ENCODE data around the gene EXOC3L4. TPM values are rescaled to one million over a fixed set of nuclear protein-coding genes. Genes with fewer than 3 reads are reported as not detected.
"Not testable (repeated sequence)": the region's sequence is repeated elsewhere in the genome, so short reads cannot be mapped to it uniquely, and the experiment has no call there.

Gene EXOC3L4
- polyA plus RNA-seq, 2 of the 4 experiments (the other 2 are of a cell fraction), result 1.5 to 4.3 TPM

DNA sequence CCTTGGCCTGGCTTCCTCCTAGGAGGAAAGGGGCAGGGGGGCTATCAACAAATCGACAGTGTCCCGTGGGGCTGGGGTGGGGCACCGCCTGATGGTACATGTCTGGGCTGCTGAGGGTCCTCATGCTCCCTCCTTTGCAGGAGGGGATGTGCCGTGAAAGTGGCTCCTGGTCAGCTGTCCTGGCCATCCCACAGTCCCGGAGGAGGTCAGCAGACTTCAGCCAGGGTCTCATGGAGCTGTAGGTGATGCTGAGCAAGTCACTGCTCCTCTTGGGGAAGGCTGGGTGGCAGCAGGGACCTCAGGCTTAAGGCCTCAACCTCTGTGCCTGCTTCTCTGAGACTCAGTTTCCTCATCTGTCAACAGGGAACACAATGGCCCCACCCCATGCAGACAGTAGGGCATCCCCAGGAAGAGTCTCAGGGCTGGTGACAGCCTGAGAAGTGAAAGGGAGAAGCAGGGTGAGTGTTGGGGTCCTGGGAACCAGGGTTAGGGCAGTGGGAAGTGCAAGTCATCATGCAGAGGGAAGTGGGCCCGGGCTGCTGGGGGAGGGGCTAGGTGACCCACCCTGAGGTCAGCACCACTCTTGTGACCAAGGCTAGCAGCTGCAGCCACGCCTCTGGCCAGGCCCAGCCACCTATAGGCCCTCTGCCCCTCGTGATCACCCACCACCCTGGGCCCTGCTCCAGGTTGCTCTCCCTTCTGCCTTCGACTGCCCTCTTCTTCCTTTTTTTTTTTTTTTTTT, 24.3 kb downstream of the EXOC3L4 start:
- DNase-seq (ENCODE audit: low read depth in 1 of 2, low spot score in 1 of 2) (no peak), ATAC-seq (no peak), FAIRE-seq (no peak)
- H3K9me3 ChIP-seq, result no peaks in the 10 kb centered on the region
- ChIA-PET CTCF (interaction anchor here (0.9 to 7.8 kb wide), 7 partner anchors 9 to 174 kb away, joined by 3 to 120 read pairs (median 5); no protein-coding TSS in a partner anchor), POLR2A (interaction anchor here (1.4 kb wide), 1 partner anchor 9 kb away, joined by 3 read pairs; no protein-coding TSS in a partner anchor)
- no peak overlapping the region for H3K4me3 ChIP-seq
- H3K4me1 ChIP-seq, result peaks cover 77% of the 10 kb centered on the region
- TF ChIP-seq NR3C1 (IDR thresholded peaks at IDR 0.05), result no peak
- 0 out of 2 replicates have a peak, but pooled peaks have one; percentile 14 for TF ChIP-seq NFE2L2 (conservative IDR thresholded peaks at IDR 0.05; ENCODE audit: low read length)
- TF ChIP-seq MAZ (IDR thresholded peaks at IDR 0.05; ENCODE audit: borderline replicate concordance, low read depth, low read length), result no peak
- TF ChIP-seq POLR2AphosphoS2 (conservative IDR thresholded peaks at IDR 0.05; ENCODE audit: low read length), result no peak
- 0 out of 2 replicates have a peak, but pooled peaks have one; percentile 2 for TF ChIP-seq KDM1A (IDR thresholded peaks at IDR 0.05; ENCODE audit: low read depth)
- no peak for TF ChIP-seq RNF2 (IDR thresholded peaks at IDR 0.05; ENCODE audit: borderline replicate concordance, low read depth)
- no peak for TF ChIP-seq MAX (IDR thresholded peaks at IDR 0.05)
- no peak for TF ChIP-seq HDAC2 (IDR thresholded peaks at IDR 0.05)
- TF ChIP-seq NPAS2 (CRISPR knock-in tag; IDR thresholded peaks at IDR 0.05; ENCODE audit: borderline replicate concordance), result no peak
- peak; percentile 10 for TF ChIP-seq MAFK (IDR thresholded peaks at IDR 0.05; ENCODE audit: partially characterized antibody)
- no peak for TF ChIP-seq HOXA7 (CRISPR knock-in tag; IDR thresholded peaks at IDR 0.05)
- TF ChIP-seq HMGXB4 (CRISPR knock-in tag; IDR thresholded peaks at IDR 0.05; ENCODE audit: borderline replicate concordance), result no peak
- WGBS (ENCODE audit: missing lambda C conversion rate), result 79% methylated on average over 7 of the region's 9 CpGs
- peak overlapping the region; percentile 69 to 98 for H3K27ac ChIP-seq
- no peak overlapping the region; the same call in 2 of the 3 replicates for H3K4me2 ChIP-seq

GRCh38 chr14:103119527-103119926, 25.0 kb downstream of the EXOC3L4 start:
- not testable (repeated sequence) for H3K4me2 ChIP-seq
- CTCF ChIA-PET, result interaction anchor here (1.0 to 7.8 kb wide), 3 partner anchors 15 to 41 kb away, joined by 3 to 120 read pairs (median 7); no protein-coding TSS in a partner anchor

GRCh38 chr14:103121121-103121845, 26.8 kb downstream of the EXOC3L4 start:
- H3K27ac ChIP-seq, result peak overlapping the region; percentile 96 to 98
- no peaks in the 10 kb centered on the region for H3K9me3 ChIP-seq
- WGBS (ENCODE audit: missing lambda C conversion rate), result 31% methylated on average over 12 of the region's 18 CpGs
- FAIRE-seq (no peak), DNase-seq (ENCODE audit: low read depth in 1 of 2, low spot score in 1 of 2) (peak in 1 of 2 experiments; percentile 77), ATAC-seq (peak; percentile 30 to 44)
- peaks cover 72% of the 10 kb centered on the region for H3K4me1 ChIP-seq
- ChIA-PET POLR2A (interaction anchor here (0.9 to 1.5 kb wide), 4 partner anchors 9 to 17 kb away, joined by 3 to 10 read pairs (median 4); no protein-coding TSS in a partner anchor), CTCF (interaction anchor here (7.8 kb wide), 1 partner anchor 16 kb away, joined by 120 read pairs; no protein-coding TSS in a partner anchor)
- H3K4me3 ChIP-seq, result no peak overlapping the region
- peak overlapping the region; percentile 94 for H3K4me2 ChIP-seq
- TF ChIP-seq ELK1 (IDR thresholded peaks at IDR 0.05; ENCODE audit: low read depth, low read length) (no peak), RFX5 (IDR thresholded peaks at IDR 0.05) (no peak), MAFK (IDR thresholded peaks at IDR 0.05; ENCODE audit: partially characterized antibody) (no peak), KDM5A (IDR thresholded peaks at IDR 0.05) (no peak), TFCP2L1 (CRISPR knock-in tag; IDR thresholded peaks at IDR 0.05) (no peak), CBX8 (IDR thresholded peaks at IDR 0.05) (no peak), RNF2 (IDR thresholded peaks at IDR 0.05; ENCODE audit: borderline replicate concordance, low read depth) (no peak), EHF (CRISPR knock-in tag; IDR thresholded peaks at IDR 0.05) (no peak), HOXB13 (CRISPR knock-in tag; IDR thresholded peaks at IDR 0.05; ENCODE audit: low read depth) (no peak), SREBF2 (IDR thresholded peaks at IDR 0.05) (no peak), CBX2 (IDR thresholded peaks at IDR 0.05; ENCODE audit: borderline replicate concordance, low read depth) (no peak), MAX (IDR thresholded peaks at IDR 0.05) (peak; percentile 41; the same call in 1 of the 2 replicates), POLR2AphosphoS2 (conservative IDR thresholded peaks at IDR 0.05; ENCODE audit: low read length) (no peak)
- TF ChIP-seq, protein P1, sequence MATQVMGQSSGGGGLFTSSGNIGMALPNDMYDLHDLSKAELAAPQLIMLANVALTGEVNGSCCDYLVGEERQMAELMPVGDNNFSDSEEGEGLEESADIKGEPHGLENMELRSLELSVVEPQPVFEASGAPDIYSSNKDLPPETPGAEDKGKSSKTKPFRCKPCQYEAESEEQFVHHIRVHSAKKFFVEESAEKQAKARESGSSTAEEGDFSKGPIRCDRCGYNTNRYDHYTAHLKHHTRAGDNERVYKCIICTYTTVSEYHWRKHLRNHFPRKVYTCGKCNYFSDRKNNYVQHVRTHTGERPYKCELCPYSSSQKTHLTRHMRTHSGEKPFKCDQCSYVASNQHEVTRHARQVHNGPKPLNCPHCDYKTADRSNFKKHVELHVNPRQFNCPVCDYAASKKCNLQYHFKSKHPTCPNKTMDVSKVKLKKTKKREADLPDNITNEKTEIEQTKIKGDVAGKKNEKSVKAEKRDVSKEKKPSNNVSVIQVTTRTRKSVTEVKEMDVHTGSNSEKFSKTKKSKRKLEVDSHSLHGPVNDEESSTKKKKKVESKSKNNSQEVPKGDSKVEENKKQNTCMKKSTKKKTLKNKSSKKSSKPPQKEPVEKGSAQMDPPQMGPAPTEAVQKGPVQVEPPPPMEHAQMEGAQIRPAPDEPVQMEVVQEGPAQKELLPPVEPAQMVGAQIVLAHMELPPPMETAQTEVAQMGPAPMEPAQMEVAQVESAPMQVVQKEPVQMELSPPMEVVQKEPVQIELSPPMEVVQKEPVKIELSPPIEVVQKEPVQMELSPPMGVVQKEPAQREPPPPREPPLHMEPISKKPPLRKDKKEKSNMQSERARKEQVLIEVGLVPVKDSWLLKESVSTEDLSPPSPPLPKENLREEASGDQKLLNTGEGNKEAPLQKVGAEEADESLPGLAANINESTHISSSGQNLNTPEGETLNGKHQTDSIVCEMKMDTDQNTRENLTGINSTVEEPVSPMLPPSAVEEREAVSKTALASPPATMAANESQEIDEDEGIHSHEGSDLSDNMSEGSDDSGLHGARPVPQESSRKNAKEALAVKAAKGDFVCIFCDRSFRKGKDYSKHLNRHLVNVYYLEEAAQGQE (IDR thresholded peaks at IDR 0.05), result no peak

More at GRCh38 chr14:103119527-103119926, 25.0 kb downstream of the EXOC3L4 start:
- not testable (repeated sequence) for DNase-seq (ENCODE audit: low read depth in 1 of 2, low spot score in 1 of 2); H3K9me3 ChIP-seq; ATAC-seq; FAIRE-seq; H3K4me3 ChIP-seq
- H3K27ac ChIP-seq, result peak overlapping the region; percentile 96 to 98; a peak in 5 of 6 replicates
- WGBS (ENCODE audit: missing lambda C conversion rate), result 94% methylated on average over 8 of the region's 8 CpGs
- peak; percentile 18 for TF ChIP-seq MAFK (IDR thresholded peaks at IDR 0.05; ENCODE audit: partially characterized antibody)
- POLR2A ChIA-PET, result interaction anchor here (1.4 kb wide), 1 partner anchor 10 kb away, joined by 3 read pairs; no protein-coding TSS in a partner anchor
- H3K4me1 ChIP-seq, result peaks cover 72% of the 10 kb centered on the region
